WTC11 (cell line): ENCODE measurements around the gene HBB. TPM values are rescaled to one million over a fixed set of nuclear protein-coding genes. Genes with fewer than 3 reads are reported as not detected.

Experiments
- ATAC-seq: fragments of 200-7000 bp; cut with Tn5 transposase; 2 replicates; pipeline ENCODE4 v1.10.0; 2021; ENCODE audit warnings: mild to moderate bottlenecking, moderate library complexity
- CTCF ChIA-PET: fragments of 300-600 bp; sonication (Branson Sonifier 250); formaldehyde crosslinking; loops from one replicate; lab custom pipeline; 2021; ENCODE audit warnings: antibody characterized with exemption; lab: Charles Lee
- POLR2A ChIA-PET: fragments of 350-600 bp; sonication (Branson Sonifier 250); formaldehyde crosslinking; loops from one replicate; lab custom pipeline; 2021; ENCODE audit warnings: antibody characterized with exemption; lab: Charles Lee
- DNase-seq: peaks from one replicate; pipeline ENCODE4 v3.0.0; 2021; ENCODE audit warnings: low spot score
- H3K27ac Mint-ChIP-seq: 2 replicates; pipeline ENCODE4 v1.8.0; 2021; ENCODE audit warnings: mixed read lengths
- H3K27me3 Mint-ChIP-seq: 2 replicates; pipeline ENCODE4 v1.8.0; 2021; ENCODE audit warnings: low read depth, mild to moderate bottlenecking, moderate library complexity, mixed read lengths
- H3K36me3 Mint-ChIP-seq: 2 replicates; pipeline ENCODE4 v1.8.0; 2021; ENCODE audit warnings: mixed read lengths
- H3K4me1 Mint-ChIP-seq: 2 replicates; pipeline ENCODE4 v1.8.0; 2022; ENCODE audit warnings: mixed read lengths
- H3K4me3 Mint-ChIP-seq: 2 replicates; pipeline ENCODE4 v1.8.0; 2021; ENCODE audit warnings: mild to moderate bottlenecking, moderate library complexity, mixed read lengths
- H3K9me3 Mint-ChIP-seq: 2 replicates; pipeline ENCODE4 v1.8.0; 2021; ENCODE audit warnings: mixed read lengths
- ATF1 ChIP-seq: sonication (generic); formaldehyde crosslinking; IDR thresholded peaks from 2 replicates; pipeline ENCODE4 v1.8.1; 2023; ENCODE audit warnings: mild to moderate bottlenecking, moderate library complexity, missing genetic modification reagents
- ETV6 ChIP-seq: sonication (generic); formaldehyde crosslinking; IDR thresholded peaks from 2 replicates; pipeline ENCODE4 v1.8.1; 2022; ENCODE audit warnings: mild to moderate bottlenecking, missing genetic modification reagents
- GRHL2 ChIP-seq: fragments of 250-450 bp; sonication (Bioruptor Pico); IDR thresholded peaks from 2 replicates; pipeline ENCODE4 v1.8.0; 2022; ENCODE audit warnings: mild to moderate bottlenecking, moderate library complexity; ENCODE audit not compliant: insufficient replicate concordance, severe bottlenecking
- SMAD3 ChIP-seq: sonication (generic); formaldehyde crosslinking; IDR thresholded peaks from 2 replicates; pipeline ENCODE4 v1.8.0; 2022; ENCODE audit warnings: missing genetic modification reagents, mild to moderate bottlenecking, borderline replicate concordance
- TEAD1 ChIP-seq: sonication (generic); formaldehyde crosslinking; IDR thresholded peaks from 2 replicates; pipeline ENCODE4 v1.8.0; 2022; ENCODE audit warnings: mild to moderate bottlenecking, missing genetic modification reagents
- ZNF317 ChIP-seq: sonication (generic); formaldehyde crosslinking; IDR thresholded peaks from 2 replicates; pipeline ENCODE4 v1.8.1; 2023; ENCODE audit warnings: low read depth, mild to moderate bottlenecking, moderate library complexity, missing genetic modification reagents, borderline replicate concordance
- total RNA-seq: library from RNA; stranded (reverse); gene quantifications from 3 replicates; pipeline ENCODE4 v1.2.3, GENCODE V29; 2021
- TF ChIP-seq, protein P1 (sequence below): sonication (generic); formaldehyde crosslinking; IDR thresholded peaks from 2 replicates; pipeline ENCODE4 v1.8.1; 2023; ENCODE audit warnings: mild to moderate bottlenecking, moderate library complexity, missing genetic modification reagents
- TF ChIP-seq, protein P2 (sequence below): sonication (generic); formaldehyde crosslinking; IDR thresholded peaks from 2 replicates; pipeline ENCODE4 v1.8.1; 2023; ENCODE audit warnings: mild to moderate bottlenecking, missing genetic modification reagents
- TF ChIP-seq, protein P3 (sequence below): sonication (generic); formaldehyde crosslinking; IDR thresholded peaks from 2 replicates; pipeline ENCODE4 v1.8.1; 2023; ENCODE audit warnings: mild to moderate bottlenecking, missing genetic modification reagents, borderline replicate concordance
- TF ChIP-seq, protein P4 (sequence below): fragments of 250-450 bp; sonication (Bioruptor Pico); IDR thresholded peaks from 2 replicates; pipeline ENCODE4 v1.9.0; 2021; ENCODE audit warnings: moderate library complexity, mild to moderate bottlenecking, inconsistent platforms, borderline replicate concordance
- TF ChIP-seq, protein P5 (sequence below): sonication (generic); formaldehyde crosslinking; IDR thresholded peaks from 2 replicates; pipeline ENCODE4 v1.8.1; 2022; ENCODE audit warnings: missing genetic modification reagents, borderline replicate concordance
- TF ChIP-seq, protein P6 (sequence below): fragments of 250-450 bp; sonication (Bioruptor Pico); IDR thresholded peaks from 2 replicates; pipeline ENCODE4 v1.8.0; 2021; ENCODE audit warnings: mild to moderate bottlenecking
- TF ChIP-seq, protein P7 (sequence below): fragments of 250-450 bp; sonication (Bioruptor Pico); IDR thresholded peaks from 2 replicates; pipeline ENCODE4 v1.9.0; 2021; ENCODE audit warnings: mild to moderate bottlenecking
- TF ChIP-seq, protein P8 (sequence below): sonication (generic); formaldehyde crosslinking; IDR thresholded peaks from 2 replicates; pipeline ENCODE4 v1.8.0; 2022; ENCODE audit warnings: missing genetic modification reagents

Gene HBB
- total RNA-seq, 1 experiment from 2014 or later = not detected

DNA sequence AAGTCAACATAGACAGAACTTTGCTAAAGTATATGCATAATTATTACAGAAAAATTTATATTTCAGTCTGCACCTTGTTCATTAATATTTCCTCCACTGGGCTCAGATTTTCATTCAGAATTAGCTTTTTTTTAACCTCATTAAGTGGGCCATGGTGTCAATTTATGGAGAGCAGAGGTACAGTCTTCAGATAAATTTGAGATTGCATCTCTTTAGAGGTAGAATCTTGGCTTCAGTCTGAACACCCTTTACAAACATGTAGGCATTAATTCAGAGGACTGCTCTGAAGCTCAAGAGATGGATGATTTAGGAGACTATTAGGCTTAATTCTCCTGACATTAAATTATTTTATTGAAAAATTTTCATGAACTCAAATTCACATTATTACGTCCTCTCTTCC is 3.4 kb upstream of the HBB start:
- POLR2A ChIA-PET = no interaction called here
- Mint-ChIP-seq H3K4me1 (no peaks in the 10 kb centered on the region), H3K36me3 (no peaks in the 10 kb centered on the region), H3K4me3 (no peak overlapping the region), H3K9me3 (no peaks in the 10 kb centered on the region), H3K27ac (no peak overlapping the region), H3K27me3 (no peaks in the 10 kb centered on the region)
- TF ChIP-seq TEAD1 (no peak), ETV6 (no peak), ZNF317 (no peak)
- TF ChIP-seq, protein P1, sequence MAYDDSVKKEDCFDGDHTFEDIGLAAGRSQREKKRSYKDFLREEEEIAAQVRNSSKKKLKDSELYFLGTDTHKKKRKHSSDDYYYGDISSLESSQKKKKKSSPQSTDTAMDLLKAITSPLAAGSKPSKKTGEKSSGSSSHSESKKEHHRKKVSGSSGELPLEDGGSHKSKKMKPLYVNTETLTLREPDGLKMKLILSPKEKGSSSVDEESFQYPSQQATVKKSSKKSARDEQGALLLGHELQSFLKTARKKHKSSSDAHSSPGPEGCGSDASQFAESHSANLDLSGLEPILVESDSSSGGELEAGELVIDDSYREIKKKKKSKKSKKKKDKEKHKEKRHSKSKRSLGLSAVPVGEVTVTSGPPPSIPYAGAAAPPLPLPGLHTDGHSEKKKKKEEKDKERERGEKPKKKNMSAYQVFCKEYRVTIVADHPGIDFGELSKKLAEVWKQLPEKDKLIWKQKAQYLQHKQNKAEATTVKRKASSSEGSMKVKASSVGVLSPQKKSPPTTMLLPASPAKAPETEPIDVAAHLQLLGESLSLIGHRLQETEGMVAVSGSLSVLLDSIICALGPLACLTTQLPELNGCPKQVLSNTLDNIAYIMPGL = no peak
- TF ChIP-seq, protein P2, sequence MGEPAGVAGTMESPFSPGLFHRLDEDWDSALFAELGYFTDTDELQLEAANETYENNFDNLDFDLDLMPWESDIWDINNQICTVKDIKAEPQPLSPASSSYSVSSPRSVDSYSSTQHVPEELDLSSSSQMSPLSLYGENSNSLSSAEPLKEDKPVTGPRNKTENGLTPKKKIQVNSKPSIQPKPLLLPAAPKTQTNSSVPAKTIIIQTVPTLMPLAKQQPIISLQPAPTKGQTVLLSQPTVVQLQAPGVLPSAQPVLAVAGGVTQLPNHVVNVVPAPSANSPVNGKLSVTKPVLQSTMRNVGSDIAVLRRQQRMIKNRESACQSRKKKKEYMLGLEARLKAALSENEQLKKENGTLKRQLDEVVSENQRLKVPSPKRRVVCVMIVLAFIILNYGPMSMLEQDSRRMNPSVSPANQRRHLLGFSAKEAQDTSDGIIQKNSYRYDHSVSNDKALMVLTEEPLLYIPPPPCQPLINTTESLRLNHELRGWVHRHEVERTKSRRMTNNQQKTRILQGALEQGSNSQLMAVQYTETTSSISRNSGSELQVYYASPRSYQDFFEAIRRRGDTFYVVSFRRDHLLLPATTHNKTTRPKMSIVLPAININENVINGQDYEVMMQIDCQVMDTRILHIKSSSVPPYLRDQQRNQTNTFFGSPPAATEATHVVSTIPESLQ (CRISPR knock-in tag) = no peak
- TF ChIP-seq, protein P3, sequence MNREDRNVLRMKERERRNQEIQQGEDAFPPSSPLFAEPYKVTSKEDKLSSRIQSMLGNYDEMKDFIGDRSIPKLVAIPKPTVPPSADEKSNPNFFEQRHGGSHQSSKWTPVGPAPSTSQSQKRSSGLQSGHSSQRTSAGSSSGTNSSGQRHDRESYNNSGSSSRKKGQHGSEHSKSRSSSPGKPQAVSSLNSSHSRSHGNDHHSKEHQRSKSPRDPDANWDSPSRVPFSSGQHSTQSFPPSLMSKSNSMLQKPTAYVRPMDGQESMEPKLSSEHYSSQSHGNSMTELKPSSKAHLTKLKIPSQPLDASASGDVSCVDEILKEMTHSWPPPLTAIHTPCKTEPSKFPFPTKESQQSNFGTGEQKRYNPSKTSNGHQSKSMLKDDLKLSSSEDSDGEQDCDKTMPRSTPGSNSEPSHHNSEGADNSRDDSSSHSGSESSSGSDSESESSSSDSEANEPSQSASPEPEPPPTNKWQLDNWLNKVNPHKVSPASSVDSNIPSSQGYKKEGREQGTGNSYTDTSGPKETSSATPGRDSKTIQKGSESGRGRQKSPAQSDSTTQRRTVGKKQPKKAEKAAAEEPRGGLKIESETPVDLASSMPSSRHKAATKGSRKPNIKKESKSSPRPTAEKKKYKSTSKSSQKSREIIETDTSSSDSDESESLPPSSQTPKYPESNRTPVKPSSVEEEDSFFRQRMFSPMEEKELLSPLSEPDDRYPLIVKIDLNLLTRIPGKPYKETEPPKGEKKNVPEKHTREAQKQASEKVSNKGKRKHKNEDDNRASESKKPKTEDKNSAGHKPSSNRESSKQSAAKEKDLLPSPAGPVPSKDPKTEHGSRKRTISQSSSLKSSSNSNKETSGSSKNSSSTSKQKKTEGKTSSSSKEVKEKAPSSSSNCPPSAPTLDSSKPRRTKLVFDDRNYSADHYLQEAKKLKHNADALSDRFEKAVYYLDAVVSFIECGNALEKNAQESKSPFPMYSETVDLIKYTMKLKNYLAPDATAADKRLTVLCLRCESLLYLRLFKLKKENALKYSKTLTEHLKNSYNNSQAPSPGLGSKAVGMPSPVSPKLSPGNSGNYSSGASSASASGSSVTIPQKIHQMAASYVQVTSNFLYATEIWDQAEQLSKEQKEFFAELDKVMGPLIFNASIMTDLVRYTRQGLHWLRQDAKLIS = no peak
- TF ChIP-seq, protein P4, sequence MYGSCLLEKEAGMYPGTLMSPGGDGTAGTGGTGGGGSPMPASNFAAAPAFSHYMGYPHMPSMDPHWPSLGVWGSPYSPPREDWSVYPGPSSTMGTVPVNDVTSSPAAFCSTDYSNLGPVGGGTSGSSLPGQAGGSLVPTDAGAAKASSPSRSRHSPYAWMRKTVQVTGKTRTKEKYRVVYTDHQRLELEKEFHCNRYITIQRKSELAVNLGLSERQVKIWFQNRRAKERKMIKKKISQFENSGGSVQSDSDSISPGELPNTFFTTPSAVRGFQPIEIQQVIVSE (CRISPR knock-in tag) = no peak
- TF ChIP-seq, protein P5, sequence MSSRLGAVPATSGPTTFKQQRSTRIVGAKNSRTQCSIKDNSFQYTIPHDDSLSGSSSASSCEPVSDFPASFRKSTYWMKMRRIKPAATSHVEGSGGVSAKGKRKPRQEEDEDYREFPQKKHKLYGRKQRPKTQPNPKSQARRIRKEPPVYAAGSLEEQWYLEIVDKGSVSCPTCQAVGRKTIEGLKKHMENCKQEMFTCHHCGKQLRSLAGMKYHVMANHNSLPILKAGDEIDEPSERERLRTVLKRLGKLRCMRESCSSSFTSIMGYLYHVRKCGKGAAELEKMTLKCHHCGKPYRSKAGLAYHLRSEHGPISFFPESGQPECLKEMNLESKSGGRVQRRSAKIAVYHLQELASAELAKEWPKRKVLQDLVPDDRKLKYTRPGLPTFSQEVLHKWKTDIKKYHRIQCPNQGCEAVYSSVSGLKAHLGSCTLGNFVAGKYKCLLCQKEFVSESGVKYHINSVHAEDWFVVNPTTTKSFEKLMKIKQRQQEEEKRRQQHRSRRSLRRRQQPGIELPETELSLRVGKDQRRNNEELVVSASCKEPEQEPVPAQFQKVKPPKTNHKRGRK (CRISPR knock-in tag) = no peak
- DNase-seq (no peak), ATAC-seq (no peak)
- CTCF ChIA-PET = no interaction called here

DNA sequence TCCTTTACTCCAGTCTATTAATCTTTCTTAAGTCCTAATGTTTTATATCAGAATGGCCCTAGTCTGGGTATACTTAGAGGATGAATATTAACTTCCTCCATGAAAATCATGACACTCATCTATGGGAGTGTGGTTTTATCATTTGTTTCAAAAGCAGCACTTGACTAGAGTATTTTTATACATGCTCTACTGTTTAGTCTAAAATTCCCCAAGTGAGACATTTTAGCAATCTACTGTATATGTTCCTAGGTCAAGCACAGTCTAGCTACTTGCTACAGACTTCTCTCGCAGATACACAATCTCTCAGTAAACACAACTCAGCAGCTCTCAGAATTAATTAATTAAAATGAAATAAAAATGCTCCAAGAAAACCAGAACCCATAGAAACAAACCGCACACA is 2.9 kb upstream of the HBB start:
- ChIA-PET CTCF (no interaction called here), POLR2A (no interaction called here)
- Mint-ChIP-seq H3K36me3 (no peaks in the 10 kb centered on the region), H3K27me3 (no peaks in the 10 kb centered on the region), H3K4me1 (no peaks in the 10 kb centered on the region), H3K27ac (no peak overlapping the region), H3K9me3 (no peaks in the 10 kb centered on the region), H3K4me3 (no peak overlapping the region)
- no peak for ATAC-seq
- no peak for DNase-seq
- TF ChIP-seq, protein P2 (CRISPR knock-in tag) = no peak
- TF ChIP-seq ATF1 (CRISPR knock-in tag) (no peak), GRHL2 (no peak), SMAD3 (CRISPR knock-in tag) (no peak)
- TF ChIP-seq, protein P6, sequence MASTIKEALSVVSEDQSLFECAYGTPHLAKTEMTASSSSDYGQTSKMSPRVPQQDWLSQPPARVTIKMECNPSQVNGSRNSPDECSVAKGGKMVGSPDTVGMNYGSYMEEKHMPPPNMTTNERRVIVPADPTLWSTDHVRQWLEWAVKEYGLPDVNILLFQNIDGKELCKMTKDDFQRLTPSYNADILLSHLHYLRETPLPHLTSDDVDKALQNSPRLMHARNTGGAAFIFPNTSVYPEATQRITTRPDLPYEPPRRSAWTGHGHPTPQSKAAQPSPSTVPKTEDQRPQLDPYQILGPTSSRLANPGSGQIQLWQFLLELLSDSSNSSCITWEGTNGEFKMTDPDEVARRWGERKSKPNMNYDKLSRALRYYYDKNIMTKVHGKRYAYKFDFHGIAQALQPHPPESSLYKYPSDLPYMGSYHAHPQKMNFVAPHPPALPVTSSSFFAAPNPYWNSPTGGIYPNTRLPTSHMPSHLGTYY = no peak
- TF ChIP-seq, protein P7, sequence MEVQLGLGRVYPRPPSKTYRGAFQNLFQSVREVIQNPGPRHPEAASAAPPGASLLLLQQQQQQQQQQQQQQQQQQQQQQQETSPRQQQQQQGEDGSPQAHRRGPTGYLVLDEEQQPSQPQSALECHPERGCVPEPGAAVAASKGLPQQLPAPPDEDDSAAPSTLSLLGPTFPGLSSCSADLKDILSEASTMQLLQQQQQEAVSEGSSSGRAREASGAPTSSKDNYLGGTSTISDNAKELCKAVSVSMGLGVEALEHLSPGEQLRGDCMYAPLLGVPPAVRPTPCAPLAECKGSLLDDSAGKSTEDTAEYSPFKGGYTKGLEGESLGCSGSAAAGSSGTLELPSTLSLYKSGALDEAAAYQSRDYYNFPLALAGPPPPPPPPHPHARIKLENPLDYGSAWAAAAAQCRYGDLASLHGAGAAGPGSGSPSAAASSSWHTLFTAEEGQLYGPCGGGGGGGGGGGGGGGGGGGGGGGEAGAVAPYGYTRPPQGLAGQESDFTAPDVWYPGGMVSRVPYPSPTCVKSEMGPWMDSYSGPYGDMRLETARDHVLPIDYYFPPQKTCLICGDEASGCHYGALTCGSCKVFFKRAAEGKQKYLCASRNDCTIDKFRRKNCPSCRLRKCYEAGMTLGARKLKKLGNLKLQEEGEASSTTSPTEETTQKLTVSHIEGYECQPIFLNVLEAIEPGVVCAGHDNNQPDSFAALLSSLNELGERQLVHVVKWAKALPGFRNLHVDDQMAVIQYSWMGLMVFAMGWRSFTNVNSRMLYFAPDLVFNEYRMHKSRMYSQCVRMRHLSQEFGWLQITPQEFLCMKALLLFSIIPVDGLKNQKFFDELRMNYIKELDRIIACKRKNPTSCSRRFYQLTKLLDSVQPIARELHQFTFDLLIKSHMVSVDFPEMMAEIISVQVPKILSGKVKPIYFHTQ (CRISPR knock-in tag) = no peak
- TF ChIP-seq, protein P8, sequence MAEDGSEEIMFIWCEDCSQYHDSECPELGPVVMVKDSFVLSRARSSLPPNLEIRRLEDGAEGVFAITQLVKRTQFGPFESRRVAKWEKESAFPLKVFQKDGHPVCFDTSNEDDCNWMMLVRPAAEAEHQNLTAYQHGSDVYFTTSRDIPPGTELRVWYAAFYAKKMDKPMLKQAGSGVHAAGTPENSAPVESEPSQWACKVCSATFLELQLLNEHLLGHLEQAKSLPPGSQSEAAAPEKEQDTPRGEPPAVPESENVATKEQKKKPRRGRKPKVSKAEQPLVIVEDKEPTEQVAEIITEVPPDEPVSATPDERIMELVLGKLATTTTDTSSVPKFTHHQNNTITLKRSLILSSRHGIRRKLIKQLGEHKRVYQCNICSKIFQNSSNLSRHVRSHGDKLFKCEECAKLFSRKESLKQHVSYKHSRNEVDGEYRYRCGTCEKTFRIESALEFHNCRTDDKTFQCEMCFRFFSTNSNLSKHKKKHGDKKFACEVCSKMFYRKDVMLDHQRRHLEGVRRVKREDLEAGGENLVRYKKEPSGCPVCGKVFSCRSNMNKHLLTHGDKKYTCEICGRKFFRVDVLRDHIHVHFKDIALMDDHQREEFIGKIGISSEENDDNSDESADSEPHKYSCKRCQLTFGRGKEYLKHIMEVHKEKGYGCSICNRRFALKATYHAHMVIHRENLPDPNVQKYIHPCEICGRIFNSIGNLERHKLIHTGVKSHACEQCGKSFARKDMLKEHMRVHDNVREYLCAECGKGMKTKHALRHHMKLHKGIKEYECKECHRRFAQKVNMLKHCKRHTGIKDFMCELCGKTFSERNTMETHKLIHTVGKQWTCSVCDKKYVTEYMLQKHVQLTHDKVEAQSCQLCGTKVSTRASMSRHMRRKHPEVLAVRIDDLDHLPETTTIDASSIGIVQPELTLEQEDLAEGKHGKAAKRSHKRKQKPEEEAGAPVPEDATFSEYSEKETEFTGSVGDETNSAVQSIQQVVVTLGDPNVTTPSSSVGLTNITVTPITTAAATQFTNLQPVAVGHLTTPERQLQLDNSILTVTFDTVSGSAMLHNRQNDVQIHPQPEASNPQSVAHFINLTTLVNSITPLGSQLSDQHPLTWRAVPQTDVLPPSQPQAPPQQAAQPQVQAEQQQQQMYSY (CRISPR knock-in tag) = no peak
